DMS 273 treated with DMSO at 0.1 percent for 48 hours (cell line): ENCODE data around the gene MORN3.

ENCODE experiments used
- DNase-seq: peaks from one replicate; lab custom pipeline; 2025; lab: John Stamatoyannopoulos, UW

Gene MORN3

GRCh38 chr12:121602766-121603165 is 66.7 kb downstream of the MORN3 start:
- DNase-seq, result no peak

- no peak for DNase-seq
Observed at GRCh38 chr12:121600702-121601336, 68.6 kb downstream of the MORN3 start.
